Measurements from ENCODE around the gene KRT9. TPM values are rescaled to one million over a fixed set of nuclear protein-coding genes. Genes with fewer than 3 reads are reported as not detected.

The KRT9 gene
- total and polyA plus RNA-seq, 2 donors (not counting 3 experiments of a cell fraction or from before 2014, with no cell fraction given) = not detected

- Histone ChIP-seq H3K4me1 (ENCODE audit: control insufficient read depth, extremely low read depth, insufficient read depth, low read length) (no peaks in the 10 kb centered on the region), H3K27ac (ENCODE audit: insufficient read depth, low read depth, low read length) (no peak overlapping the region), H3K79me2 (ENCODE audit: control insufficient read depth, insufficient read depth, low read length) (no peaks in the 10 kb centered on the region), H3K36me3 (ENCODE audit: control insufficient read depth in 2 of 2, extremely low read depth in 1 of 2, insufficient read depth in 2 of 2, low read length in 2 of 2) (no peaks in the 10 kb centered on the region), H2AFZ (ENCODE audit: low read depth, low read length) (no peak overlapping the region), H4K20me1 (replicated peaks; ENCODE audit: control insufficient read depth, extremely low read depth, insufficient read depth, low read length) (no peaks in the 10 kb centered on the region), H3K4me3 (replicated peaks in 1 of 3; ENCODE audit: insufficient read depth in 1 of 3, low read depth in 1 of 3, low read length in 3 of 3) (no peak overlapping the region), H3K4me2 (ENCODE audit: insufficient read depth, low read length) (no peak overlapping the region), H3K9me1 (replicated peaks; ENCODE audit: control insufficient read depth, extremely low read depth, insufficient read depth, low read length) (no peaks in the 10 kb centered on the region), H3K9ac (replicated peaks; ENCODE audit: extremely low read depth, insufficient read depth, low read length) (no peak overlapping the region), H3K27me3 (ENCODE audit: control insufficient read depth in 2 of 2, insufficient read depth in 2 of 2, low read length in 2 of 2) (no peaks in the 10 kb centered on the region), H3K9me3 (replicated peaks; ENCODE audit: control insufficient read depth, insufficient read depth, low read length) (no peaks in the 10 kb centered on the region)
- CTCF ChIA-PET = interaction anchor here (1.3 kb wide), 1 partner anchor 34 kb away, joined by 3 read pairs; no protein-coding TSS in a partner anchor
- FAIRE-seq = no peak
- intact Hi-C loops (cut with micrococcal nuclease) = no loop called here
- BruUV-seq (replicated peaks) = no TSS peak
- POLR2A ChIA-PET = no interaction called here
- no peak for DNase-seq (ENCODE audit: low read depth, low spot score)
- TF ChIP-seq CTCF (IDR thresholded peaks at IDR 0.05; ENCODE audit: extremely low read depth in 1 of 2, insufficient read depth in 1 of 2, low read depth in 1 of 2, low read length in 2 of 2) (no peak), MAX (IDR thresholded peaks at IDR 0.05; ENCODE audit: insufficient read depth, insufficient read length) (no peak), POLR2A (IDR thresholded peaks at IDR 0.05; ENCODE audit: low read depth, low read length) (no peak), JUN (IDR thresholded peaks at IDR 0.05; ENCODE audit: borderline replicate concordance, insufficient read depth, insufficient read length, low read depth) (no peak), MYC (IDR thresholded peaks at IDR 0.05; ENCODE audit: low read depth, low read length) (no peak), FOS (IDR thresholded peaks at IDR 0.05; ENCODE audit: borderline replicate concordance, insufficient read depth, low read length) (no peak), GATA2 (IDR thresholded peaks at IDR 0.05; ENCODE audit: insufficient read depth, insufficient read length, low read depth, low read length) (no peak), EZH2 (IDR thresholded peaks at IDR 0.05; ENCODE audit: borderline replicate concordance, low read depth, low read length, severe bottlenecking) (no peak), POLR2AphosphoS5 (IDR thresholded peaks at IDR 0.05; ENCODE audit: insufficient read depth, low read depth, low read length) (no peak)
- dilution Hi-C loops (cut with MboI; ENCODE audit: extremely low pct_ligation_motif_present, low sequenced_read_pairs) = no loop called here
Observed at GRCh38 chr17:41614098-41614497, 42.2 kb upstream of the KRT9 start.

Data from endothelial cell of umbilical vein (primary cell).